ENCODE measurements around the gene NUDC.

NUDC gene

GRCh38 chr1:26951821-26952497, 30.4 kb downstream of the NUDC start:
- no peak for DNase-seq
- H3K9me3 Mint-ChIP-seq: no peaks in the 10 kb centered on the region
- peaks cover under 1% of the 10 kb centered on the region for H3K36me3 Mint-ChIP-seq (ENCODE audit: low read depth)
- no peak for ATAC-seq
- H3K27ac Mint-ChIP-seq: no peak overlapping the region
- no peaks in the 10 kb centered on the region for H3K4me1 Mint-ChIP-seq
- no peak overlapping the region for H3K4me3 Mint-ChIP-seq
- no peaks in the 10 kb centered on the region for H3K27me3 Mint-ChIP-seq

- ATAC-seq: no peak
- Mint-ChIP-seq H3K27me3 (peaks cover 2% of the 10 kb centered on the region), H3K9me3 (no peaks in the 10 kb centered on the region), H3K27ac (no peak overlapping the region), H3K4me3 (no peak overlapping the region), H3K4me1 (no peaks in the 10 kb centered on the region), H3K36me3 (ENCODE audit: low read depth) (no peaks in the 10 kb centered on the region)
- no peak for DNase-seq
Observed at GRCh38 chr1:26953374-26953773, 31.8 kb downstream of the NUDC start.

GRCh38 chr1:26956321-26956720, 34.8 kb downstream of the NUDC start:
- no peak overlapping the region for H3K4me3 Mint-ChIP-seq
- no peaks in the 10 kb centered on the region for H3K9me3 Mint-ChIP-seq
- H3K27ac Mint-ChIP-seq: no peak overlapping the region
- H3K36me3 Mint-ChIP-seq (ENCODE audit: low read depth): no peaks in the 10 kb centered on the region
- peaks cover 4% of the 10 kb centered on the region for H3K4me1 Mint-ChIP-seq
- H3K27me3 Mint-ChIP-seq: peaks cover 18% of the 10 kb centered on the region
- DNase-seq (no peak), ATAC-seq (no peak)

- H3K4me1 Mint-ChIP-seq: peaks cover 4% of the 10 kb centered on the region
- DNase-seq (no peak), ATAC-seq (no peak)
- peaks cover 26% of the 10 kb centered on the region for H3K27me3 Mint-ChIP-seq
- no peak overlapping the region for H3K27ac Mint-ChIP-seq
- H3K9me3 Mint-ChIP-seq: no peaks in the 10 kb centered on the region
- no peak overlapping the region for H3K4me3 Mint-ChIP-seq
- H3K36me3 Mint-ChIP-seq (ENCODE audit: low read depth): no peaks in the 10 kb centered on the region
Observed at GRCh38 chr1:26957306-26957705, 35.8 kb downstream of the NUDC start.

- Mint-ChIP-seq H3K36me3 (ENCODE audit: low read depth) (no peaks in the 10 kb centered on the region), H3K4me1 (peaks cover 4% of the 10 kb centered on the region), H3K27ac (no peak overlapping the region), H3K4me3 (peak overlapping the region; percentile 36), H3K27me3 (peaks cover 32% of the 10 kb centered on the region), H3K9me3 (no peaks in the 10 kb centered on the region)
- ATAC-seq (no peak), DNase-seq (no peak)
Observed at GRCh38 chr1:26959270-26959669, 37.7 kb downstream of the NUDC start.

GRCh38 chr1:26959722-26960624, 38.4 kb downstream of the NUDC start, which contains the start of gene KDF1:
KDF1 (minus strand) TSS chr1:26960468; CDS start chr1:26952380, 8,088 bp downstream.
- peaks cover 36% of the 10 kb centered on the region for H3K27me3 Mint-ChIP-seq
- no peaks in the 10 kb centered on the region for H3K9me3 Mint-ChIP-seq
- peaks cover 4% of the 10 kb centered on the region for H3K4me1 Mint-ChIP-seq
- H3K36me3 Mint-ChIP-seq (ENCODE audit: low read depth): no peaks in the 10 kb centered on the region
- DNase-seq (peak; percentile 19), ATAC-seq (peak; percentile 54)
- H3K27ac Mint-ChIP-seq: peak within 1 kb of the TSS; percentile 57
- H3K4me3 Mint-ChIP-seq: peak within 1 kb of the TSS; percentile 75

- Mint-ChIP-seq H3K27me3 (peaks cover 38% of the 10 kb centered on the region), H3K36me3 (ENCODE audit: low read depth) (no peaks in the 10 kb centered on the region), H3K4me3 (peak overlapping the region; percentile 75), H3K9me3 (no peaks in the 10 kb centered on the region), H3K4me1 (peaks cover 4% of the 10 kb centered on the region), H3K27ac (peak overlapping the region; percentile 57)
- no peak for ATAC-seq
- DNase-seq: no peak
Observed at GRCh38 chr1:26960625-26960966, 39.1 kb downstream of the NUDC start.

GRCh38 chr1:26961826-26962225, 40.3 kb downstream of the NUDC start:
- Mint-ChIP-seq H3K4me1 (peaks cover 4% of the 10 kb centered on the region), H3K36me3 (ENCODE audit: low read depth) (no peaks in the 10 kb centered on the region), H3K27ac (no peak overlapping the region), H3K9me3 (no peaks in the 10 kb centered on the region), H3K4me3 (no peak overlapping the region), H3K27me3 (peaks cover 50% of the 10 kb centered on the region)
- DNase-seq: no peak
- ATAC-seq: no peak

- ATAC-seq (no peak), DNase-seq (no peak)
- H3K27ac Mint-ChIP-seq: no peak overlapping the region
- H3K4me3 Mint-ChIP-seq: no peak overlapping the region
- H3K27me3 Mint-ChIP-seq: peaks cover 51% of the 10 kb centered on the region
- no peaks in the 10 kb centered on the region for H3K36me3 Mint-ChIP-seq (ENCODE audit: low read depth)
- H3K9me3 Mint-ChIP-seq: no peaks in the 10 kb centered on the region
- H3K4me1 Mint-ChIP-seq: peaks cover 4% of the 10 kb centered on the region
Observed at GRCh38 chr1:26965213-26965612, 43.7 kb downstream of the NUDC start.

- Mint-ChIP-seq H3K27ac (no peak overlapping the region), H3K27me3 (peaks cover 50% of the 10 kb centered on the region), H3K9me3 (no peaks in the 10 kb centered on the region), H3K4me1 (peaks cover 2% of the 10 kb centered on the region), H3K36me3 (ENCODE audit: low read depth) (no peaks in the 10 kb centered on the region), H3K4me3 (no peak overlapping the region)
- ATAC-seq (no peak), DNase-seq (no peak)
Observed at GRCh38 chr1:26965628-26966027, 44.1 kb downstream of the NUDC start.

- Mint-ChIP-seq H3K4me3 (no peak overlapping the region), H3K9me3 (no peaks in the 10 kb centered on the region), H3K4me1 (no peaks in the 10 kb centered on the region), H3K27me3 (peaks cover 21% of the 10 kb centered on the region), H3K36me3 (ENCODE audit: low read depth) (no peaks in the 10 kb centered on the region), H3K27ac (no peak overlapping the region)
- ATAC-seq (no peak), DNase-seq (no peak)
Observed at GRCh38 chr1:26970810-26971209, 49.3 kb downstream of the NUDC start.

GRCh38 chr1:26971590-26971989, 50.0 kb downstream of the NUDC start:
- DNase-seq (no peak), ATAC-seq (no peak)
- Mint-ChIP-seq H3K9me3 (no peaks in the 10 kb centered on the region), H3K27ac (no peak overlapping the region), H3K4me1 (no peaks in the 10 kb centered on the region), H3K4me3 (no peak overlapping the region), H3K27me3 (peaks cover 14% of the 10 kb centered on the region), H3K36me3 (ENCODE audit: low read depth) (no peaks in the 10 kb centered on the region)

- no peaks in the 10 kb centered on the region for H3K9me3 Mint-ChIP-seq
- H3K36me3 Mint-ChIP-seq (ENCODE audit: low read depth): no peaks in the 10 kb centered on the region
- no peak for ATAC-seq
- no peak overlapping the region for H3K27ac Mint-ChIP-seq
- H3K27me3 Mint-ChIP-seq: peaks cover 10% of the 10 kb centered on the region
- H3K4me1 Mint-ChIP-seq: no peaks in the 10 kb centered on the region
- no peak overlapping the region for H3K4me3 Mint-ChIP-seq
- DNase-seq: no peak
Observed at GRCh38 chr1:26972390-26972789, 50.8 kb downstream of the NUDC start.

GRCh38 chr1:26972821-26973220, 51.3 kb downstream of the NUDC start:
- Mint-ChIP-seq H3K9me3 (no peaks in the 10 kb centered on the region), H3K4me1 (no peaks in the 10 kb centered on the region), H3K27me3 (peaks cover 6% of the 10 kb centered on the region), H3K27ac (no peak overlapping the region), H3K36me3 (ENCODE audit: low read depth) (no peaks in the 10 kb centered on the region), H3K4me3 (no peak overlapping the region)
- no peak for DNase-seq
- no peak for ATAC-seq
